MM.1S (cell line): ENCODE results near the gene AGBL4.

Experiments used
- CTCF ChIP-seq: fragments of 300-600 bp; sonication (generic); IDR thresholded peaks from 2 replicates; pipeline ENCODE4 v1.5.1; 2016; ENCODE audit warnings: antibody characterized with exemption, low read length, mixed read lengths
- EZH2 ChIP-seq: fragments of 300-600 bp; sonication (generic); optimal IDR thresholded peaks from 2 replicates; pipeline ENCODE3; 2017; ENCODE audit warnings: low read depth, mild to moderate bottlenecking, antibody characterized with exemption, low read length, mixed read lengths

GRCh38 chr1:49252917-49253316, 770.8 kb downstream of the AGBL4 start:
- no peak for TF ChIP-seq CTCF
- TF ChIP-seq EZH2: no peak
